Chondrocyte (in vitro differentiated cells): ENCODE results near the gene KMT5C. TPM values are rescaled to one million over a fixed set of nuclear protein-coding genes. Genes with fewer than 3 reads are reported as not detected.

Experiments
- DNase-seq: peaks from one replicate; pipeline ENCODE4 v3.0.0; 2021; ENCODE audit warnings: mixed read lengths, low spot score
- H3K27ac Mint-ChIP-seq: one replicate; pipeline ENCODE4 v1.8.0; 2021; ENCODE audit warnings: mild to moderate bottlenecking, moderate library complexity, mixed read lengths; ENCODE audit not compliant: unreplicated experiment
- H3K27me3 Mint-ChIP-seq: 2 replicates; pipeline ENCODE4 v1.8.0; 2021; ENCODE audit warnings: low read depth, mixed read lengths
- H3K36me3 Mint-ChIP-seq: 2 replicates; pipeline ENCODE4 v1.8.0; 2021; ENCODE audit warnings: low read depth, mixed read lengths
- H3K4me1 Mint-ChIP-seq: 2 replicates; pipeline ENCODE4 v1.8.0; 2021; ENCODE audit warnings: low read depth, mild to moderate bottlenecking, mixed read lengths
- H3K4me3 Mint-ChIP-seq: one replicate; pipeline ENCODE4 v1.8.0; 2021; ENCODE audit warnings: mild to moderate bottlenecking, moderate library complexity, mixed read lengths; ENCODE audit not compliant: unreplicated experiment
- H3K9me3 Mint-ChIP-seq: 2 replicates; pipeline ENCODE4 v1.8.0; 2021; ENCODE audit warnings: low read depth, mixed read lengths
- total RNA-seq: library from RNA; stranded (reverse); gene quantifications from 3 replicates; pipeline ENCODE4 v1.2.1, GENCODE V29; 2021
- TF ChIP-seq, protein P1 (sequence below): fragments of 200-600 bp; sonication (generic); IDR thresholded peaks from 2 replicates; pipeline ENCODE4 v1.5.0; 2021; ENCODE audit warnings: antibody characterized with exemption, mild to moderate bottlenecking, moderate library complexity

Gene KMT5C
- total RNA-seq, 1 donor from 2014 or later: 9.5 TPM

DNA sequence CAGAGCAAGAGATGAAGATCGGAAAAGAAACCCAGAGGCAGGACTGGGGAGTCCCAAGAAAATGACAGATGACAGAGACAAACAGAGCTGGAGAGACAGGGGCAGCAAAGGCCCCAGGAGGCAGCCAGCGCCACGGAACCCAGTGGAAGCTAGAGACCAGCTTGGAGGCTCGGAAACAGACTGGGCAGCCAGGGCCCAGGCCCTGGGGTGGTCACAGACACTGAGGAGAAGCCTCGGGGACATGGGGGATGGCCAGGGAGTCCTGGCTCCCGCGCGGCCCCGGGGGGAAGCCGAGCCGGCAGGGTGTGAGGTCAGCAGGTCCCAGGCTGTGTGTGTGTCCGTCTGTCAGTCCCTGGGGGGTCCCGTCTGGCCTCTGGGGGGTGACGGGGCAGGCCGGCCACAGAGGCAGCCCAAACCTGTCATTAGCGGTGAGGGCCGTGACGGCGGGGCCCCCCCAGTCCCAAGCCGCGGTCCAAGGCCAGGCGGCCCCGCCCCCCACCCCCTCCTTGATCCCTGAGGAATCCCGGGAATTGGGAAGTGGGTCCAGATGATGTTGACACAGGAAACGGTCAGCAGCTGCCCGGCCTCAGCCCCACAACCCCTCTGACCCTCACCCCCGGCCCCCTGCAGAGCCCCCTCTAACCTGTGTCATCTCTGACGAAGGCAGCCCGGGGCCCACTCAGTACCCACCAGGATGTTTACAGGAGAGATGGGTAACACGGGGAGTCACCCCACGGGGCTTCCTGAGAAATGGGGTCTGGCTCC is 34.5 kb downstream of the KMT5C start:
- Mint-ChIP-seq H3K4me3 (no peak overlapping the region), H3K4me1 (peaks cover 22% of the 10 kb centered on the region), H3K36me3 (no peaks in the 10 kb centered on the region)

GRCh38 chr19:55376241-55376933 is 36.7 kb downstream of the KMT5C start, which contains the start of gene TMEM190:
Gene TMEM190 (plus strand): TSS chr19:55376826. CDS start chr19:55376854, 28 bp downstream.
- Mint-ChIP-seq H3K4me1 (peaks cover 11% of the 10 kb centered on the region), H3K27me3 (no peaks in the 10 kb centered on the region), H3K9me3 (no peaks in the 10 kb centered on the region), H3K4me3 (no peak within 1 kb of the TSS), H3K27ac (no peak within 1 kb of the TSS), H3K36me3 (no peaks in the 10 kb centered on the region)
- TF ChIP-seq, protein P1, sequence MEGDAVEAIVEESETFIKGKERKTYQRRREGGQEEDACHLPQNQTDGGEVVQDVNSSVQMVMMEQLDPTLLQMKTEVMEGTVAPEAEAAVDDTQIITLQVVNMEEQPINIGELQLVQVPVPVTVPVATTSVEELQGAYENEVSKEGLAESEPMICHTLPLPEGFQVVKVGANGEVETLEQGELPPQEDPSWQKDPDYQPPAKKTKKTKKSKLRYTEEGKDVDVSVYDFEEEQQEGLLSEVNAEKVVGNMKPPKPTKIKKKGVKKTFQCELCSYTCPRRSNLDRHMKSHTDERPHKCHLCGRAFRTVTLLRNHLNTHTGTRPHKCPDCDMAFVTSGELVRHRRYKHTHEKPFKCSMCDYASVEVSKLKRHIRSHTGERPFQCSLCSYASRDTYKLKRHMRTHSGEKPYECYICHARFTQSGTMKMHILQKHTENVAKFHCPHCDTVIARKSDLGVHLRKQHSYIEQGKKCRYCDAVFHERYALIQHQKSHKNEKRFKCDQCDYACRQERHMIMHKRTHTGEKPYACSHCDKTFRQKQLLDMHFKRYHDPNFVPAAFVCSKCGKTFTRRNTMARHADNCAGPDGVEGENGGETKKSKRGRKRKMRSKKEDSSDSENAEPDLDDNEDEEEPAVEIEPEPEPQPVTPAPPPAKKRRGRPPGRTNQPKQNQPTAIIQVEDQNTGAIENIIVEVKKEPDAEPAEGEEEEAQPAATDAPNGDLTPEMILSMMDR: no peak
- DNase-seq: peak; percentile 85

More for the DNA sequence above, 34.5 kb downstream of the KMT5C start:
- Mint-ChIP-seq H3K27me3 (no peaks in the 10 kb centered on the region), H3K9me3 (no peaks in the 10 kb centered on the region), H3K27ac (peak overlapping the region; percentile 24)
- TF ChIP-seq, protein P1: no peak
- DNase-seq: no peak

DNA sequence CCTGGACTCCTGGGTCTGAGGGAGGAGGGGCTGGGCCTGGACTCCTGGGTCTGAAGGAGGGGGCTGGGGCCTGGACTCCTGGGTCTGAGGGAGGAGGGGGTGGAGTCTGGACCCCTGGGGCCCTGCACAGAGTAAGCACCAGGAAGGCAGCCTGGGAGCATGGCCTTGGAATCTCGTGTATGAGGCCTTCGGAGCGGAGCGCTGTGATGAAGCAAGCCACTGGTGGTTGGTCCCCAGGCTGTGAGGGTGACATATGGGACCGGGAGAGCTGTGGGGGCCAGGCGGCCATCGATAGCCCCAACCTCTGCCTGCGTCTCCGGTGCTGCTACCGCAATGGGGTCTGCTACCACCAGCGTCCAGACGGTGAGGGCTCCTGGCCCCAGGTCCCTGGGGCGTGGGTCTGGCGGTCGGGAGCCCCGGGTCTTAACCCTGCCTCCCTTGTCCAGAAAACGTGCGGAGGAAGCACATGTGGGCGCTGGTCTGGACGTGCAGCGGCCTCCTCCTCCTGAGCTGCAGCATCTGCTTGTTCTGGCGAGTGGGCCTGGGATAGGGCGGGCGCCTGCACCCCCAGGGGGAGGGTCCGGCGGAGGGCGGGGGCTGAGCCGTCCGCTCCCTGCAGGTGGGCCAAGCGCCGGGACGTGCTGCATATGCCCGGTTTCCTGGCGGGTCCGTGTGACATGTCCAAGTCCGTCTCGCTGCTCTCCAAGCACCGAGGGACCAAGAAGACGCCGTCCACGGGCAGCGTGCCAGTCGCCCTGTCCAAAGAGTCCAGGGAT is 37.9 kb downstream of the KMT5C start:
- Mint-ChIP-seq H3K4me3 (no peak overlapping the region), H3K9me3 (no peaks in the 10 kb centered on the region), H3K36me3 (no peaks in the 10 kb centered on the region), H3K27me3 (no peaks in the 10 kb centered on the region), H3K4me1 (peaks cover 7% of the 10 kb centered on the region), H3K27ac (no peak overlapping the region)
- DNase-seq: no peak
- TF ChIP-seq, protein P1: no peak

- H3K27ac Mint-ChIP-seq: no peak overlapping the region
- TF ChIP-seq, protein P1: no peak
- no peaks in the 10 kb centered on the region for H3K27me3 Mint-ChIP-seq
- no peaks in the 10 kb centered on the region for H3K9me3 Mint-ChIP-seq
- H3K4me1 Mint-ChIP-seq: peaks cover 3% of the 10 kb centered on the region
- no peak for DNase-seq
- H3K36me3 Mint-ChIP-seq: no peaks in the 10 kb centered on the region
- no peak overlapping the region for H3K4me3 Mint-ChIP-seq
Observed at GRCh38 chr19:55379174-55379573, 39.5 kb downstream of the KMT5C start.

GRCh38 chr19:55382013-55382412 is 42.3 kb downstream of the KMT5C start:
- DNase-seq: no peak
- peaks cover 7% of the 10 kb centered on the region for H3K36me3 Mint-ChIP-seq
- TF ChIP-seq, protein P1: no peak
- peaks cover 21% of the 10 kb centered on the region for H3K4me1 Mint-ChIP-seq
- H3K27ac Mint-ChIP-seq: no peak overlapping the region
- no peaks in the 10 kb centered on the region for H3K9me3 Mint-ChIP-seq
- no peaks in the 10 kb centered on the region for H3K27me3 Mint-ChIP-seq
- H3K4me3 Mint-ChIP-seq: no peak overlapping the region
